WTC11 (cell line): ENCODE data around the gene RCAN3. TPM values are rescaled to one million over a fixed set of nuclear protein-coding genes. Genes with fewer than 3 reads are reported as not detected.

Source experiments
- ATAC-seq: fragments of 200-7000 bp; cut with Tn5 transposase; 2 replicates; pipeline ENCODE4 v1.10.0; 2021; ENCODE audit warnings: mild to moderate bottlenecking, moderate library complexity
- CTCF ChIA-PET: fragments of 300-600 bp; sonication (Branson Sonifier 250); formaldehyde crosslinking; loops from one replicate; lab custom pipeline; 2021; ENCODE audit warnings: antibody characterized with exemption; lab: Charles Lee
- POLR2A ChIA-PET: fragments of 350-600 bp; sonication (Branson Sonifier 250); formaldehyde crosslinking; loops from one replicate; lab custom pipeline; 2021; ENCODE audit warnings: antibody characterized with exemption; lab: Charles Lee
- DNase-seq: peaks from one replicate; pipeline ENCODE4 v3.0.0; 2021; ENCODE audit warnings: low spot score
- H3K27ac Mint-ChIP-seq: 2 replicates; pipeline ENCODE4 v1.8.0; 2021; ENCODE audit warnings: mixed read lengths
- H3K27me3 Mint-ChIP-seq: 2 replicates; pipeline ENCODE4 v1.8.0; 2021; ENCODE audit warnings: low read depth, mild to moderate bottlenecking, moderate library complexity, mixed read lengths
- H3K36me3 Mint-ChIP-seq: 2 replicates; pipeline ENCODE4 v1.8.0; 2021; ENCODE audit warnings: mixed read lengths
- H3K4me1 Mint-ChIP-seq: 2 replicates; pipeline ENCODE4 v1.8.0; 2022; ENCODE audit warnings: mixed read lengths
- H3K4me3 Mint-ChIP-seq: 2 replicates; pipeline ENCODE4 v1.8.0; 2021; ENCODE audit warnings: mild to moderate bottlenecking, moderate library complexity, mixed read lengths
- H3K9me3 Mint-ChIP-seq: 2 replicates; pipeline ENCODE4 v1.8.0; 2021; ENCODE audit warnings: mixed read lengths
- ELF4 ChIP-seq: sonication (generic); formaldehyde crosslinking; IDR thresholded peaks from 2 replicates; pipeline ENCODE4 v1.8.1; 2022; ENCODE audit warnings: low read depth, mild to moderate bottlenecking, moderate library complexity, missing genetic modification reagents
- EMX1 ChIP-seq: fragments of 250-450 bp; sonication (Bioruptor Pico); IDR thresholded peaks from 2 replicates; pipeline ENCODE4 v1.8.0; 2021; ENCODE audit warnings: mild to moderate bottlenecking
- HMGXB4 ChIP-seq: sonication (generic); formaldehyde crosslinking; IDR thresholded peaks from 2 replicates; pipeline ENCODE4 v1.8.1; 2023; ENCODE audit warnings: mild to moderate bottlenecking, moderate library complexity, missing genetic modification reagents
- KAT7 ChIP-seq: sonication (generic); formaldehyde crosslinking; IDR thresholded peaks from 2 replicates; pipeline ENCODE4 v1.8.1; 2023; ENCODE audit warnings: missing genetic modification reagents, mild to moderate bottlenecking, borderline replicate concordance
- NFATC4 ChIP-seq: fragments of 250-450 bp; sonication (Bioruptor Pico); IDR thresholded peaks from 2 replicates; pipeline ENCODE4 v1.9.0; 2021; ENCODE audit warnings: mild to moderate bottlenecking
- NFE2L1 ChIP-seq: sonication (generic); formaldehyde crosslinking; IDR thresholded peaks from 2 replicates; pipeline ENCODE4 v1.8.1; 2023; ENCODE audit warnings: missing genetic modification reagents
- NR1H2 ChIP-seq: sonication (generic); formaldehyde crosslinking; IDR thresholded peaks from 2 replicates; pipeline ENCODE4 v1.9.0; 2021; ENCODE audit warnings: mild to moderate bottlenecking, moderate library complexity, missing genetic modification reagents
- NR3C1 ChIP-seq: sonication (generic); formaldehyde crosslinking; conservative IDR thresholded peaks from 2 replicates; pipeline ENCODE4 v1.8.1; 2023; ENCODE audit warnings: low read depth, mild to moderate bottlenecking, missing genetic modification reagents
- TCF7 ChIP-seq: sonication (generic); formaldehyde crosslinking; IDR thresholded peaks from 2 replicates; pipeline ENCODE4 v1.8.0; 2022; ENCODE audit warnings: mild to moderate bottlenecking, low read depth, missing genetic modification reagents, moderate library complexity
- ZNF219 ChIP-seq: sonication (generic); formaldehyde crosslinking; IDR thresholded peaks from 2 replicates; pipeline ENCODE4 v1.8.0; 2023; ENCODE audit warnings: missing genetic modification reagents, mild to moderate bottlenecking, borderline replicate concordance
- ZNF317 ChIP-seq: sonication (generic); formaldehyde crosslinking; IDR thresholded peaks from 2 replicates; pipeline ENCODE4 v1.8.1; 2023; ENCODE audit warnings: low read depth, mild to moderate bottlenecking, moderate library complexity, missing genetic modification reagents, borderline replicate concordance
- ZNF396 ChIP-seq: fragments of 250-450 bp; sonication (Bioruptor Pico); IDR thresholded peaks from 2 replicates; pipeline ENCODE4 v1.8.0; 2021; ENCODE audit warnings: mild to moderate bottlenecking, moderate library complexity, borderline replicate concordance
- total RNA-seq: library from RNA; stranded (reverse); gene quantifications from 3 replicates; pipeline ENCODE4 v1.2.3, GENCODE V29; 2021
- TF ChIP-seq, protein P1 (sequence below): sonication (generic); formaldehyde crosslinking; conservative IDR thresholded peaks from 2 replicates; pipeline ENCODE4 v1.8.1; 2023; ENCODE audit warnings: mild to moderate bottlenecking, low read depth, missing genetic modification reagents, moderate library complexity
- TF ChIP-seq, protein P2 (sequence below): sonication (generic); formaldehyde crosslinking; IDR thresholded peaks from 2 replicates; pipeline ENCODE4 v1.8.0; 2022; ENCODE audit warnings: mild to moderate bottlenecking, missing genetic modification reagents

RCAN3 gene
- total RNA-seq, 1 experiment from 2014 or later = 23.3 TPM

GRCh38 chr1:24578846-24579245 is 76.2 kb downstream of the RCAN3 start (continued):
- TF ChIP-seq, protein P1, sequence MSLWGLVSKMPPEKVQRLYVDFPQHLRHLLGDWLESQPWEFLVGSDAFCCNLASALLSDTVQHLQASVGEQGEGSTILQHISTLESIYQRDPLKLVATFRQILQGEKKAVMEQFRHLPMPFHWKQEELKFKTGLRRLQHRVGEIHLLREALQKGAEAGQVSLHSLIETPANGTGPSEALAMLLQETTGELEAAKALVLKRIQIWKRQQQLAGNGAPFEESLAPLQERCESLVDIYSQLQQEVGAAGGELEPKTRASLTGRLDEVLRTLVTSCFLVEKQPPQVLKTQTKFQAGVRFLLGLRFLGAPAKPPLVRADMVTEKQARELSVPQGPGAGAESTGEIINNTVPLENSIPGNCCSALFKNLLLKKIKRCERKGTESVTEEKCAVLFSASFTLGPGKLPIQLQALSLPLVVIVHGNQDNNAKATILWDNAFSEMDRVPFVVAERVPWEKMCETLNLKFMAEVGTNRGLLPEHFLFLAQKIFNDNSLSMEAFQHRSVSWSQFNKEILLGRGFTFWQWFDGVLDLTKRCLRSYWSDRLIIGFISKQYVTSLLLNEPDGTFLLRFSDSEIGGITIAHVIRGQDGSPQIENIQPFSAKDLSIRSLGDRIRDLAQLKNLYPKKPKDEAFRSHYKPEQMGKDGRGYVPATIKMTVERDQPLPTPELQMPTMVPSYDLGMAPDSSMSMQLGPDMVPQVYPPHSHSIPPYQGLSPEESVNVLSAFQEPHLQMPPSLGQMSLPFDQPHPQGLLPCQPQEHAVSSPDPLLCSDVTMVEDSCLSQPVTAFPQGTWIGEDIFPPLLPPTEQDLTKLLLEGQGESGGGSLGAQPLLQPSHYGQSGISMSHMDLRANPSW (CRISPR knock-in tag) = no peak
- TF ChIP-seq, protein P2, sequence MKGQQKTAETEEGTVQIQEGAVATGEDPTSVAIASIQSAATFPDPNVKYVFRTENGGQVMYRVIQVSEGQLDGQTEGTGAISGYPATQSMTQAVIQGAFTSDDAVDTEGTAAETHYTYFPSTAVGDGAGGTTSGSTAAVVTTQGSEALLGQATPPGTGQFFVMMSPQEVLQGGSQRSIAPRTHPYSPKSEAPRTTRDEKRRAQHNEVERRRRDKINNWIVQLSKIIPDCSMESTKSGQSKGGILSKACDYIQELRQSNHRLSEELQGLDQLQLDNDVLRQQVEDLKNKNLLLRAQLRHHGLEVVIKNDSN = no peak
- no peak for TF ChIP-seq NFATC4 (CRISPR knock-in tag)
- TF ChIP-seq TCF7 = no peak
- no peak for TF ChIP-seq KAT7 (CRISPR knock-in tag)

GRCh38 chr1:24580756-24581155 is 78.1 kb downstream of the RCAN3 start:
- peaks cover 10% of the 10 kb centered on the region for H3K9me3 Mint-ChIP-seq
- no peak overlapping the region for H3K27ac Mint-ChIP-seq
- H3K27me3 Mint-ChIP-seq = no peaks in the 10 kb centered on the region
- no peak for DNase-seq
- ChIA-PET CTCF (interaction anchor here (1.8 kb wide), 1 partner anchor 11 kb away, joined by 7 read pairs; no protein-coding TSS in a partner anchor), POLR2A (no interaction called here)
- no peak overlapping the region for H3K4me3 Mint-ChIP-seq
- H3K36me3 Mint-ChIP-seq = 0 out of 2 replicates have a peak, but pooled peaks cover 2% of the 10 kb centered on the region
- ATAC-seq = no peak
- TF ChIP-seq NFATC4 (CRISPR knock-in tag) (no peak), ELF4 (CRISPR knock-in tag) (no peak), NR3C1 (no peak), NFE2L1 (no peak), ZNF317 (CRISPR knock-in tag) (no peak)
- H3K4me1 Mint-ChIP-seq = no peaks in the 10 kb centered on the region

- Mint-ChIP-seq H3K4me1 (peaks cover 5% of the 10 kb centered on the region), H3K4me3 (no peak overlapping the region), H3K9me3 (peaks cover 10% of the 10 kb centered on the region)
- TF ChIP-seq ZNF396 (no peak), ZNF219 (no peak)
- TF ChIP-seq, all 79 proteins: peak for 0
- Mint-ChIP-seq H3K36me3 (0 out of 2 replicates have a peak, but pooled peaks cover 2% of the 10 kb centered on the region), H3K27me3 (no peaks in the 10 kb centered on the region), H3K27ac (no peak overlapping the region)
- POLR2A ChIA-PET = no interaction called here
- ATAC-seq = no peak
- CTCF ChIA-PET = interaction anchor here (0.7 to 1.3 kb wide), 5 partner anchors 43 to 314 kb away, joined by 3 to 4 read pairs (median 3); no protein-coding TSS in a partner anchor
- DNase-seq = no peak
Observed at GRCh38 chr1:24584171-24584647, 81.6 kb downstream of the RCAN3 start.

- POLR2A ChIA-PET = interaction anchor here (0.6 kb wide), 1 partner anchor 57 kb away, joined by 3 read pairs; the partner anchor contains the start of gene SRRM1
- CTCF ChIA-PET = interaction anchor here (0.7 to 3.8 kb wide), 16 partner anchors 8 to 195 kb away, joined by 3 to 40 read pairs (median 7); partner anchors contain the start of genes NIPAL3 and RCAN3
- H3K4me1 Mint-ChIP-seq = peaks cover 5% of the 10 kb centered on the region
- no peak for TF ChIP-seq NFE2L1
- TF ChIP-seq NR1H2 (CRISPR knock-in tag) = no peak
- TF ChIP-seq EMX1 (CRISPR knock-in tag) = no peak
- no peak for TF ChIP-seq HMGXB4 (CRISPR knock-in tag)
- H3K9me3 Mint-ChIP-seq = peaks cover 10% of the 10 kb centered on the region
- H3K36me3 Mint-ChIP-seq = 0 out of 2 replicates have a peak, but pooled peaks cover 2% of the 10 kb centered on the region
- ATAC-seq = no peak
- no peaks in the 10 kb centered on the region for H3K27me3 Mint-ChIP-seq
- H3K4me3 Mint-ChIP-seq = no peak overlapping the region
- DNase-seq = no peak
- no peak overlapping the region for H3K27ac Mint-ChIP-seq
Observed at GRCh38 chr1:24586119-24586518, 83.5 kb downstream of the RCAN3 start.
